Medulla oblongata (tissue), 1 donor: ENCODE results near the gene AGAP3.

ENCODE experiments used
- DNase-seq: peaks from one replicate; pipeline ENCODE4 v3.0.0-alpha.2; 2015; ENCODE audit errors: extremely low spot score

Gene AGAP3

GRCh38 chr7:151088019-151088855, 2.0 kb downstream of the AGAP3 start:
- no peak for DNase-seq

GRCh38 chr7:151088856-151089699, 2.8 kb downstream of the AGAP3 start:
- DNase-seq: peak; percentile 74

- no peak for DNase-seq
Measured at GRCh38 chr7:151089893-151090730, 3.8 kb downstream of the AGAP3 start.

GRCh38 chr7:151091003-151091402, 4.7 kb downstream of the AGAP3 start:
- no peak for DNase-seq

- DNase-seq: no peak
Measured at GRCh38 chr7:151091431-151091830, 5.2 kb downstream of the AGAP3 start.

GRCh38 chr7:151091988-151092387, 5.7 kb downstream of the AGAP3 start:
- no peak for DNase-seq

GRCh38 chr7:151093748-151094147, 7.5 kb downstream of the AGAP3 start:
- DNase-seq: no peak

GRCh38 chr7:151094675-151095074, 8.4 kb downstream of the AGAP3 start:
- DNase-seq: no peak

GRCh38 chr7:151095123-151095797, 9.0 kb downstream of the AGAP3 start:
- DNase-seq: no peak

GRCh38 chr7:151095828-151096475, 9.7 kb downstream of the AGAP3 start:
- no peak for DNase-seq

- no peak for DNase-seq
Measured at GRCh38 chr7:151099486-151100211, 13.4 kb downstream of the AGAP3 start.

- no peak for DNase-seq
Measured at GRCh38 chr7:151100921-151101320, 14.6 kb downstream of the AGAP3 start.

- DNase-seq: no peak
Measured at GRCh38 chr7:151101621-151102396, 15.5 kb downstream of the AGAP3 start.

GRCh38 chr7:151102991-151103390, 16.7 kb downstream of the AGAP3 start:
- DNase-seq: no peak

- no peak for DNase-seq
Measured at GRCh38 chr7:151103973-151104372, 17.7 kb downstream of the AGAP3 start.

GRCh38 chr7:151104411-151105235, 18.3 kb downstream of the AGAP3 start:
- DNase-seq: no peak

GRCh38 chr7:151107882-151108281, 21.6 kb downstream of the AGAP3 start:
- no peak for DNase-seq
